WERI-Rb-1 (cell line): Measurements from ENCODE around the gene PXYLP1.

Source experiments
- DNase-seq: peaks from one replicate; pipeline ENCODE4 v3.0.0-alpha.2; 2020
- H3K27ac ChIP-seq: fragments of 250-450 bp; sonication (Bioruptor Pico); 2 replicates; pipeline ENCODE4 v1.5.1; 2020; ENCODE audit warnings: mild to moderate bottlenecking, moderate library complexity
- H3K27me3 ChIP-seq: fragments of 250-450 bp; sonication (Bioruptor Pico); 2 replicates; pipeline ENCODE4 v1.5.1; 2021; ENCODE audit warnings: mild to moderate bottlenecking, low read depth, moderate library complexity; ENCODE audit not compliant: insufficient read depth, severe bottlenecking
- H3K36me3 ChIP-seq: fragments of 250-450 bp; sonication (Bioruptor Pico); 2 replicates; pipeline ENCODE4 v1.5.1; 2020; ENCODE audit warnings: mild to moderate bottlenecking, moderate library complexity
- H3K4me3 ChIP-seq: 2 replicates; pipeline ENCODE4 v1.5.1; 2011; ENCODE audit warnings: low read depth, mild to moderate bottlenecking, control low read depth, low read length
- H3K9me3 ChIP-seq: fragments of 250-450 bp; sonication (Bioruptor Pico); 2 replicates; pipeline ENCODE4 v1.5.1; 2021; ENCODE audit warnings: mild to moderate bottlenecking, moderate library complexity; ENCODE audit not compliant: severe bottlenecking
- CTCF ChIP-seq: IDR thresholded peaks from 2 replicates; pipeline ENCODE4 v1.5.1; 2011; ENCODE audit warnings: low read depth, mild to moderate bottlenecking, control low read depth, inconsistent platforms, low read length

The PXYLP1 gene

GRCh38 chr3:141271279-141272030 lies 39.8 kb downstream of the PXYLP1 start:
- Histone ChIP-seq H3K9me3 (no peaks in the 10 kb centered on the region), H3K27ac (no peak overlapping the region), H3K36me3 (no peaks in the 10 kb centered on the region), H3K27me3 (no peaks in the 10 kb centered on the region), H3K4me3 (no peak overlapping the region)
- DNase-seq = no peak
- TF ChIP-seq CTCF = no peak

- no peak for DNase-seq
- H3K36me3 ChIP-seq = no peaks in the 10 kb centered on the region
- no peaks in the 10 kb centered on the region for H3K27me3 ChIP-seq
- H3K4me3 ChIP-seq = no peak overlapping the region
- TF ChIP-seq CTCF = no peak
- no peak overlapping the region for H3K27ac ChIP-seq
- no peaks in the 10 kb centered on the region for H3K9me3 ChIP-seq
These were observed 41.5 kb downstream of the PXYLP1 start for GRCh38 chr3:141272906-141273662.

- Histone ChIP-seq H3K27ac (no peak overlapping the region), H3K27me3 (no peaks in the 10 kb centered on the region), H3K9me3 (no peaks in the 10 kb centered on the region), H3K36me3 (no peaks in the 10 kb centered on the region), H3K4me3 (no peak overlapping the region)
- no peak for DNase-seq
- no peak for TF ChIP-seq CTCF
These were observed 42.2 kb downstream of the PXYLP1 start for GRCh38 chr3:141273700-141274410.

GRCh38 chr3:141274411-141275031 lies 42.9 kb downstream of the PXYLP1 start:
- Histone ChIP-seq H3K9me3 (no peaks in the 10 kb centered on the region), H3K27ac (no peak overlapping the region), H3K27me3 (no peaks in the 10 kb centered on the region), H3K36me3 (peaks cover 2% of the 10 kb centered on the region), H3K4me3 (no peak overlapping the region)
- TF ChIP-seq CTCF = no peak
- DNase-seq = no peak

- no peak for DNase-seq
- H3K27ac ChIP-seq = no peak overlapping the region
- H3K4me3 ChIP-seq = no peak overlapping the region
- no peak for TF ChIP-seq CTCF
- H3K36me3 ChIP-seq = peaks cover 7% of the 10 kb centered on the region
- no peaks in the 10 kb centered on the region for H3K27me3 ChIP-seq
- H3K9me3 ChIP-seq = no peaks in the 10 kb centered on the region
These were observed 43.4 kb downstream of the PXYLP1 start for GRCh38 chr3:141275032-141275422.
